Immature natural killer cell (primary cell): ENCODE measurements around the gene KRTAP10-5. TPM values are rescaled to one million over a fixed set of nuclear protein-coding genes. Genes with fewer than 3 reads are reported as not detected.
"Not testable (repeated sequence)": the region's sequence is repeated elsewhere in the genome, so short reads cannot be mapped to it uniquely, and the experiment has no call there.

Experiments
- DNase-seq, 3 donors: peaks; one replicate each; pipeline ENCODE4 v3.0.0; 2022; ENCODE audit warnings: mixed read lengths in 1 of 3
- H3K27ac Mint-ChIP-seq, 6 donors: one replicate each; pipeline ENCODE4 v1.8.0; 2020; ENCODE audit warnings: mixed read lengths in 6 of 6, mild to moderate bottlenecking in 5 of 6, inconsistent platforms in 4 of 6, moderate library complexity in 3 of 6
- H3K27me3 Mint-ChIP-seq, 3 donors: one replicate each; pipeline ENCODE4 v1.8.0; 2020 to 2021; ENCODE audit warnings: low read depth in 3 of 3, mild to moderate bottlenecking in 3 of 3, mixed read lengths in 3 of 3, moderate library complexity in 3 of 3, inconsistent platforms in 1 of 3
- H3K36me3 Mint-ChIP-seq, 3 donors: one replicate each; pipeline ENCODE4 v1.8.0; 2020; ENCODE audit warnings: mixed read lengths in 3 of 3, inconsistent platforms in 2 of 3, mild to moderate bottlenecking in 2 of 3
- H3K4me1 Mint-ChIP-seq, 2 donors: one replicate each; pipeline ENCODE4 v1.8.0; 2020; ENCODE audit warnings: inconsistent platforms in 2 of 2, mild to moderate bottlenecking in 2 of 2, mixed read lengths in 2 of 2, moderate library complexity in 1 of 2
- H3K4me3 Mint-ChIP-seq, 5 donors: one replicate each; pipeline ENCODE4 v1.8.0; 2020; ENCODE audit warnings: mild to moderate bottlenecking in 5 of 5, mixed read lengths in 5 of 5, inconsistent platforms in 3 of 5, moderate library complexity in 3 of 5
- H3K9me3 Mint-ChIP-seq, 6 donors: one replicate each; pipeline ENCODE4 v1.8.0; 2020; ENCODE audit warnings: mild to moderate bottlenecking in 6 of 6, mixed read lengths in 6 of 6, inconsistent platforms in 4 of 6, moderate library complexity in 3 of 6
- polyA plus RNA-seq, 3 donors: library from polyadenylated mRNA; unstranded; fragments of 300-500 nt; fragmentation: Illumina TruSeq; gene quantifications; one replicate each; pipeline ENCODE4 v1.2.3, GENCODE V29; 2021

KRTAP10-5 gene
- polyA plus RNA-seq: not detected

DNA sequence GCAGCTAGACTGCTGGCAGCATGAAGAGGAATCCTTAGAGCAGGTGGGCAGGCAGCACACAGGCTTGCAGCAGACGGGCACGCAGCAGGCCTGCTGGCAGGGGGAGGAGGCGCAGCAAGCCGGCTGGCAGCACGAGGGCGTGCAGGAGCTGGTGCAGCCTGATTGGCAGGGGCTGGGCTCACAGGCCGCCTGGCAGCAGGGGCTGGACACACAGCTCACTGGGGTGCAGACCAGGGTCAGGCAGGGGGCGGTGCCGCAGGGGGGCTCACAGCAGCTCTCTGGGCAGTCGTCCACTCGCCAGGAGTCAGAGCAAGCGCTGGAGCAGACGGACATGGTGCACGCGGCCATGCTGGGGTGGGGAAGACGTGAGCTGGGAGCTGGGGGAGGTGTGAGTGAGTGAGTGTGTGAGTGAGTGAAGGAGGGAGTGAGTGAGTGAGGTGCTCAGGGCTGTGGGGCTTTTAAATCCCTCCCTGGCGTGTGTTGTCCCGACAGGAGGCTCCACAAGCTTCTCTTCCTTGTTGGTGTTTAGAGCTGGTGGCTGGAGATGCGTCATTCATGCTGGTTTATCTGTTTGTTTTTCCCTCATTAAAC, at the start of gene KRTAP10-5:
Gene KRTAP10-5 (minus strand): TSS at position 374 of the 591 bp plus-strand sequence. CDS start 26 bp downstream, at position 348.
- peak within 1 kb of the TSS in 1 of 6 donors; percentile 39 for H3K27ac Mint-ChIP-seq
- peaks cover 10 to 24% (median 18%) of the 10 kb centered on the region in 6 donors for H3K9me3 Mint-ChIP-seq
- peaks cover 4 to 14% (median 9%) of the 10 kb centered on the region in 3 donors for H3K27me3 Mint-ChIP-seq
- DNase-seq, H3K4me1 Mint-ChIP-seq, H3K36me3 Mint-ChIP-seq: not testable (repeated sequence)
- H3K4me3 Mint-ChIP-seq: peak within 1 kb of the TSS in 2 of 5 donors; percentile 18 to 21

- H3K36me3 Mint-ChIP-seq: peaks cover 26 to 34% (median 31%) of the 10 kb centered on the region in 3 donors
- peak overlapping the region; percentile 27 to 88 (median 82) for H3K27ac Mint-ChIP-seq
- peaks cover 57 to 65% of the 10 kb centered on the region in 2 donors for H3K4me1 Mint-ChIP-seq
- DNase-seq: no peak
- peak overlapping the region in 1 of 5 donors; percentile 44 for H3K4me3 Mint-ChIP-seq
- peaks cover 0 to 11% (median 4%) of the 10 kb centered on the region in 3 donors for H3K27me3 Mint-ChIP-seq
- H3K9me3 Mint-ChIP-seq: peaks cover 28 to 48% (median 41%) of the 10 kb centered on the region in 6 donors
Observed at GRCh38 chr21:44628707-44629391, 48.4 kb upstream of the KRTAP10-5 start.

GRCh38 chr21:44627831-44628233, 47.4 kb upstream of the KRTAP10-5 start:
- peaks cover 26 to 50% (median 46%) of the 10 kb centered on the region in 6 donors for H3K9me3 Mint-ChIP-seq
- H3K4me3 Mint-ChIP-seq: peak overlapping the region in 4 of 5 donors; percentile 38 to 70 (median 60)

DNA sequence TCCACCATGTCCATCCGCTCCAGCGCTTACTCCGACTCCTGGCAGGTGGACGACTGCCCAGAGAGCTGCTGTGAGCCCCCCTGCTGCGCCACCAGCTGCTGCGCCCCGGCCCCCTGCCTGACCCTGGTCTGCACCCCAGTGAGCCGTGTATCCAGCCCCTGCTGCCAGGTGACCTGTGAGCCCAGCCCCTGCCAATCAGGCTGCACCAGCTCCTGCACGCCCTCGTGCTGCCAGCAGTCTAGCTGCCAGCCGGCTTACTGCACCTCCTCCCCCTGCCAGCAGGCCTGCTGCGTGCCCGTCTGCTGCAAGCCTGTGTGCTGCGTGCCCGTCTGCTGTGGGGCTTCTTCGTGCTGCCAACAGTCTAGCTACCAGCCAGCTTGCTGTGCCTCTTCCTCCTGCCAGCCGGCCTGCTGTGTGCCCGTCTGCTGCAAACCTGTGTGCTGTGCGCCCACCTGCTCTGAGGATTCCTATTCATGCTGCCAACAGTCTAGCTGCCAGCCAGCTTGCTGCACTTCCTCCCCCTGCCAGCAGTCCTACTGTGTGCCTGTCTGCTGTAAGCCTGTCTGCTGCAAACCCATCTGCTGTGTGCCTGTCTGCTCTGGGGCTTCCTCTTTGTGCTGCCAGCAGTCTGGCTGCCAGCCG, 46.9 kb upstream of the KRTAP10-5 start:
- Mint-ChIP-seq H3K4me1 (peaks cover 57 to 68% of the 10 kb centered on the region in 2 donors), H3K27ac (peak overlapping the region; percentile 39 to 92 (median 58)), H3K36me3 (peaks cover 29 to 40% (median 34%) of the 10 kb centered on the region in 3 donors), H3K9me3 (peaks cover 25 to 51% (median 45%) of the 10 kb centered on the region in 6 donors), H3K4me3 (peak overlapping the region; percentile 38 to 70 (median 64)), H3K27me3 (peaks cover 2 to 10% (median 6%) of the 10 kb centered on the region in 3 donors)
- DNase-seq: not testable (repeated sequence)

More at GRCh38 chr21:44627831-44628233, 47.4 kb upstream of the KRTAP10-5 start:
- not testable (repeated sequence) for DNase-seq
- Mint-ChIP-seq H3K27me3 (peaks cover 2 to 11% (median 6%) of the 10 kb centered on the region in 3 donors), H3K4me1 (peaks cover 57 to 68% of the 10 kb centered on the region in 2 donors), H3K27ac (peak overlapping the region in 5 of 6 donors; percentile 24 to 85 (median 53)), H3K36me3 (peaks cover 30 to 36% (median 36%) of the 10 kb centered on the region in 3 donors)

DNA sequence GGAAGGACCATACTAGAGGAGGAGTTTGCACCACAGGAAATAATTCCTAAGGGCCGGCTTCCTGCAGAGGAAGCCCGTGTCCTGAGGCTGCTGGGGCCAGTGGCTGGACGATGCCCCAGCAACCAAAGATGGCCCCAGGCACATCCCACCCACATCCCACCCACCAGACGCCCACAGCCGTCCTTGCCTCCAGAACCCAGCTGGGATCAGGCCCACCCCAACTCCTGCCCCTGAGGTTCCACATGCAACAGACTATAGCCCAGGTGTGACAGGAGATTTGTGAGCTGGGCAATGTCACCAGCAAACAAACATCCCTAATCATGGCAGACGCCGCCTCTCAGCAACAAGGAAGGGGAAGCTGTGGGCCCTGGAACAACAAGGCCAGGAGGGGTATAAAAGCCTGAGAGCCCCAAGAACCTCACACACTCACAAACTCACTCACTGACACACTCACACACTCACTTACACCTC, 46.3 kb upstream of the KRTAP10-5 start, which contains the start of gene KRTAP10-9:
Gene KRTAP10-9 (plus strand): TSS at position 421 of the 471 bp plus-strand sequence. CDS start 79 bp downstream, outside the sequence.
- peaks cover 23 to 36% (median 28%) of the 10 kb centered on the region in 3 donors for H3K36me3 Mint-ChIP-seq
- peaks cover 19 to 45% (median 39%) of the 10 kb centered on the region in 6 donors for H3K9me3 Mint-ChIP-seq
- peaks cover 2 to 10% (median 6%) of the 10 kb centered on the region in 3 donors for H3K27me3 Mint-ChIP-seq
- H3K4me1 Mint-ChIP-seq: peaks cover 57 to 70% of the 10 kb centered on the region in 2 donors
- peak within 1 kb of the TSS; percentile 56 to 92 (median 82) for H3K27ac Mint-ChIP-seq
- DNase-seq: no peak
- peak within 1 kb of the TSS; percentile 51 to 78 (median 68) for H3K4me3 Mint-ChIP-seq

- peak; percentile 71 to 84 (median 71) for DNase-seq
- Mint-ChIP-seq H3K9me3 (peaks cover 18 to 41% (median 36%) of the 10 kb centered on the region in 6 donors), H3K27ac (peak overlapping the region; percentile 56 to 92 (median 82)), H3K27me3 (peaks cover 2 to 9% (median 6%) of the 10 kb centered on the region in 3 donors), H3K4me3 (peak overlapping the region; percentile 51 to 78 (median 68)), H3K4me1 (peaks cover 57 to 69% of the 10 kb centered on the region in 2 donors), H3K36me3 (peaks cover 19 to 32% (median 25%) of the 10 kb centered on the region in 3 donors)
Observed at GRCh38 chr21:44626262-44626661, 45.9 kb upstream of the KRTAP10-5 start.

DNA sequence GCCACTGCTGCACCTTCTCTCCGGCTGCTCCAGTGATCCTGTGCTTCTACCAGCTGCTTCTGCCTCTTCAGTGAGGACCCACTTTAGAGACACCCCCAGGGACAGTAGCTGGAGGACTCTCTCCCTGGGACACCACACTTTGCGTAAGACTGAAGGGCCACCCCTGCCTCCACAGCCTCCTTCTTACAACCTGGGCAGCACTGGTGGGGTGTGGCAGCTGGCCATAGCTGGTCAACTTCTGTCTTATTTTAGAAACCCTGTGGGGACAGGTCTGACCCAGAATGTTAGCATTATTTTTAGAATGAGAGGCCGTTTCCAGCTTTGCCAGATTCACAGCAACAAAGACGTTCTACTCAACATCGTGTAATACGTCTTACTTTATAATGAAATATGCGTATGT, 45.4 kb upstream of the KRTAP10-5 start:
- Mint-ChIP-seq H3K9me3 (peaks cover 15 to 37% (median 31%) of the 10 kb centered on the region in 6 donors), H3K27ac (peak overlapping the region; percentile 56 to 92 (median 82)), H3K4me3 (peak overlapping the region; percentile 51 to 78 (median 68))

GRCh38 chr21:44623575-44623974, 43.2 kb upstream of the KRTAP10-5 start:
- Mint-ChIP-seq H3K4me1 (peaks cover 57 to 64% of the 10 kb centered on the region in 2 donors), H3K4me3 (no peak overlapping the region), H3K9me3 (peaks cover 21 to 43% (median 37%) of the 10 kb centered on the region in 6 donors), H3K36me3 (peaks cover 24 to 40% (median 31%) of the 10 kb centered on the region in 3 donors), H3K27me3 (peaks cover 2 to 8% (median 5%) of the 10 kb centered on the region in 3 donors), H3K27ac (no peak overlapping the region)
- no peak for DNase-seq

More for the DNA sequence above, 45.4 kb upstream of the KRTAP10-5 start:
- Mint-ChIP-seq H3K36me3 (peaks cover 15 to 29% (median 20%) of the 10 kb centered on the region in 3 donors), H3K4me1 (peaks cover 53 to 67% of the 10 kb centered on the region in 2 donors), H3K27me3 (peaks cover 2 to 9% (median 7%) of the 10 kb centered on the region in 3 donors)
- DNase-seq: no peak

- no peak for DNase-seq
- H3K27ac Mint-ChIP-seq: peak overlapping the region; percentile 77 to 95 (median 94)
- H3K9me3 Mint-ChIP-seq: peaks cover 21 to 43% (median 36%) of the 10 kb centered on the region in 6 donors
- peaks cover 42 to 50% of the 10 kb centered on the region in 2 donors for H3K4me1 Mint-ChIP-seq
- peaks cover 24 to 40% (median 31%) of the 10 kb centered on the region in 3 donors for H3K36me3 Mint-ChIP-seq
- peaks cover 2 to 8% (median 6%) of the 10 kb centered on the region in 3 donors for H3K27me3 Mint-ChIP-seq
- peak overlapping the region in 4 of 5 donors; percentile 13 to 70 (median 35) for H3K4me3 Mint-ChIP-seq
Observed at GRCh38 chr21:44619886-44620285, 39.5 kb upstream of the KRTAP10-5 start.

DNA sequence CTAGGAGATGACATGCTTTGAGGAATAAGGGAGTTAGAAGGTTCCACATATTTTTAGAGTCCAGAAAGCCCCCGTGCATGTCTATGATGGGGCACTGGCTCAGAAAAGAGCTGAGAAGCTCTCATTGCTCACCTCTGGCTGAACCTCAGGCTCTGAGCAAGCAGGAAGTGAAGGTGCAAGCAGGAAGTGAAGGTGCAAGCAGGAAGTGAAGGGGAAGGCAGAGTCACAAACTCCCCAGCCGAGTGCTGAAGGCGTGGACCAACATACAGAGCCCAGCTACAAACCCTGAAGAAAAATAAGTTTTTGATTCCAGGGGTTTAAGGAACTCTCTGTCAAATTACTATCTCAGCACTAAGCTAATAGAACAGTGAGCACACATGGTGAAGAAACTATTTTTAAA, 38.5 kb upstream of the KRTAP10-5 start:
- Mint-ChIP-seq H3K4me1 (peaks cover 38 to 41% of the 10 kb centered on the region in 2 donors), H3K4me3 (peak overlapping the region; percentile 59 to 77 (median 73)), H3K27me3 (peaks cover 2 to 6% (median 6%) of the 10 kb centered on the region in 3 donors), H3K27ac (peak overlapping the region; percentile 77 to 95 (median 94)), H3K36me3 (peaks cover 21 to 33% (median 24%) of the 10 kb centered on the region in 3 donors), H3K9me3 (peaks cover 15 to 35% (median 27%) of the 10 kb centered on the region in 6 donors)
- peak; percentile 53 to 71 (median 58) for DNase-seq

DNA sequence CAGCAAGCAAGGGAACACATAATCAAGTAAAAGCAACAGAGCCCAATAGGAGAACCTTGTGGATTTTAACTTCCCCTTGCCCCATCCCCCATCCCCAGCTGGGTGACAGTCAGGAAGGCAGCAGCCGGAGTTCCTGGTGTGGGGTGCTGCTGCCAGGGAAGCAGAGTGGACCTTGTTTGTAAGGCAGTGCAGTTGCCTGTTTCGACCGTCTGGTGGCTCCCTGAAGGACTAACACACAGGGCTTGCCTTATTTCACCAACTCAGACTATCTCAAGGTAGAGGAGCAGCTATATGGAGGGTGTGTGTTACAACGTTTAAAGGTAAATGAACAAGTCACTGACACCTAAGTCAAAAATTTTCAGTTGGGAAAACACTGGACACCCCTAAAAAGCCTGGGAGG, 38.1 kb upstream of the KRTAP10-5 start:
- peak; percentile 12 to 41 (median 25) for DNase-seq
- Mint-ChIP-seq H3K36me3 (peaks cover 17 to 29% (median 21%) of the 10 kb centered on the region in 3 donors), H3K27ac (peak overlapping the region; percentile 77 to 95 (median 94)), H3K4me3 (peak overlapping the region; percentile 59 to 77 (median 73)), H3K9me3 (peaks cover 11 to 31% (median 23%) of the 10 kb centered on the region in 6 donors), H3K4me1 (peaks cover 38 to 40% of the 10 kb centered on the region in 2 donors), H3K27me3 (peaks cover 2 to 6% (median 5%) of the 10 kb centered on the region in 3 donors)

DNA sequence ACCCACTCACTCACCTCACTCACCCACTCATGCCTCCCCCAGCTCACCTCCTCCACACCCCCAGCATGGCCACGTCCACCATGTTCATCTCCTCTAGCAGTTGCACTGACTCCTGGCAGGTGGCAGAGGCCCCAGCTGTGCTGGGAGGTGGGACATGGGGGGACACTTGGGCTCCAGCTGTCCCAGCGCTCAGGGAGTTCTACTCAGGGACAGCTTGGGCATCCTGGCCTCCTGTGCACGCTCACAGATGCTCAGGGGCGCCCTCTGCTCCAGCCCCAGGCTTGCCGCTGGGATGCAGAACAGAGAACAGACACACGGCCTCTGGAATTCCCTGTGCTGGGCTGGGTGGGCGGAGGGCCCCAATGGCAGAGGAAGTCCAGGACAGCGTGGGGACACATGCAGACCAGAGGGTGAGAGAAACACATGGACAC, 36.7 kb upstream of the KRTAP10-5 start:
- H3K4me3 Mint-ChIP-seq: no peak overlapping the region
- H3K27me3 Mint-ChIP-seq: peaks cover 0 to 6% (median 3%) of the 10 kb centered on the region in 3 donors
- peaks cover 36 to 43% of the 10 kb centered on the region in 2 donors for H3K4me1 Mint-ChIP-seq
- DNase-seq: no peak
- peaks cover 13 to 19% (median 19%) of the 10 kb centered on the region in 3 donors for H3K36me3 Mint-ChIP-seq
- peaks cover 7 to 20% (median 18%) of the 10 kb centered on the region in 6 donors for H3K9me3 Mint-ChIP-seq
- H3K27ac Mint-ChIP-seq: peak overlapping the region in 1 of 6 donors; percentile 44
